K562 (cell line): Measurements from ENCODE around the gene CPB1. TPM values are rescaled to one million over a fixed set of nuclear protein-coding genes. Genes with fewer than 3 reads are reported as not detected.

ENCODE experiments used
- NCOA6 ChIP-seq: fragments of 450-650 bp; IDR thresholded peaks from 2 replicates; pipeline ENCODE4 v1.6.1; 2017; ENCODE audit warnings: mild to moderate bottlenecking
- PHTF2 ChIP-seq: fragments of 250-450 bp; sonication (Bioruptor Pico); IDR thresholded peaks from 2 replicates; pipeline ENCODE4 v1.5.0; 2021; ENCODE audit warnings: mild to moderate bottlenecking
- SOX6 ChIP-seq: fragments of 450-650 bp; IDR thresholded peaks from 2 replicates; pipeline ENCODE4 v1.6.1; 2014; ENCODE audit warnings: mild to moderate bottlenecking
- SP1 ChIP-seq: sonication (generic); formaldehyde crosslinking; IDR thresholded peaks from 2 replicates; pipeline ENCODE4 v1.8.1; 2022; ENCODE audit warnings: mild to moderate bottlenecking, missing genetic modification reagents
- ZBTB8A ChIP-seq: fragments of 450-650 bp; IDR thresholded peaks from 2 replicates; pipeline ENCODE4 v1.6.1; 2018; ENCODE audit warnings: mild to moderate bottlenecking, moderate library complexity; ENCODE audit not compliant: partially characterized antibody
- ZNF197 ChIP-seq: fragments of 200-800 bp; sonication (Bioruptor generic); IDR thresholded peaks from 2 replicates; pipeline ENCODE4 v1.6.1; 2016; ENCODE audit warnings: low read depth, missing genetic modification characterization, missing compliant biosample characterization
- ZNF436 ChIP-seq: fragments of 250-450, 450-650 bp; sonication (Bioruptor Pico); formaldehyde crosslinking; IDR thresholded peaks from 2 replicates; pipeline ENCODE4 v1.7.0; 2020; ENCODE audit warnings: mild to moderate bottlenecking
- polyA plus RNA-seq, 8 experiments: library from polyadenylated mRNA; depleted of rRNA in 4 of 8; stranded (reverse) in 5 of 8; unstranded in 3 of 8; fragments of >200 nt; fragmentation: Nextera tagmentation in 2 of 8; fragmentation: Illumina TruSeq in 1 of 8; extraction: Ambion mirVana in 2 of 8; extraction: Trizol in 1 of 8; gene quantifications; 2 replicates each; pipeline versions ENCODE4 v1.2.1 to v1.2.3, GENCODE V29; 2011 to 2014; ENCODE audit warnings: inconsistent platforms in 1 of 8, missing spikeins in 1 of 8
- total RNA-seq, 7 experiments: library from RNA; depleted of rRNA in 6 of 7; stranded (reverse); fragments of >200 nt in 6 of 7; fragmentation: Illumina TruSeq in 2 of 7; extraction: Trizol in 2 of 7; gene quantifications; 2 replicates each; pipeline versions ENCODE4 v1.2.1 to v1.2.3, GENCODE V29; 2011 to 2021; ENCODE audit warnings: low replicate concordance in 1 of 7
- TF ChIP-seq, protein P1 (sequence below), 2 experiments: fragments of 450-650 bp in 1 of 2; sonication (generic) in 1 of 2; formaldehyde crosslinking in 1 of 2; IDR thresholded peaks; 2 replicates each; pipeline versions ENCODE4 v1.7.1 to v1.9.0; 2016 to 2022; ENCODE audit warnings: inconsistent platforms in 1 of 2, mild to moderate bottlenecking in 1 of 2, missing genetic modification reagents in 1 of 2
- TF ChIP-seq, protein P2 (sequence below): fragments of 200-400 bp; formaldehyde crosslinking; IDR thresholded peaks from 2 replicates; pipeline ENCODE4 v1.6.1; 2017; ENCODE audit warnings: mild to moderate bottlenecking, low read depth, low read length, moderate library complexity

Gene CPB1
- total and polyA plus RNA-seq, 9 of the 15 experiments (the other 6 are each of a cell fraction or from before 2014, with no cell fraction given), result 3.7 TPM; not detected in 8

DNA sequence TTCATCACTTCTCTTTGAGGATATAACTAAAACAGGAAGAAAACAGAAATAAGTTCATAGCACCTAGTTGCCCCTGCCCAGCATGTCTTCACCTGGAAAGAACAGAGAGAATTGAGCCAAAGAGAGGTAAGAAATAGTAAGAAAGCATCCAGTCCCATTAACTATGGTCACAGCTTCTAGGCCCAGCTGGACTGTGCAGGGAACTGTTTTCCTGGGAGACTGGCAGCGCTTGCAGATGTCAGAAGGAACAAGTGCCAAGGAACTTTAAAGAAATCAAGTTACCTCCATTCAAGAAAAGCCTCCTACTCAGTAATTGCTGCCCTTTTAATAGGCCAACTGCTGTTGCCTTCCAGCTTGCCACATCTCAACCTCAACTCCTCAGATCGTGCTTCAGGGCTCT is 17.8 kb upstream of the CPB1 start (continued):
- TF ChIP-seq, protein P1, sequence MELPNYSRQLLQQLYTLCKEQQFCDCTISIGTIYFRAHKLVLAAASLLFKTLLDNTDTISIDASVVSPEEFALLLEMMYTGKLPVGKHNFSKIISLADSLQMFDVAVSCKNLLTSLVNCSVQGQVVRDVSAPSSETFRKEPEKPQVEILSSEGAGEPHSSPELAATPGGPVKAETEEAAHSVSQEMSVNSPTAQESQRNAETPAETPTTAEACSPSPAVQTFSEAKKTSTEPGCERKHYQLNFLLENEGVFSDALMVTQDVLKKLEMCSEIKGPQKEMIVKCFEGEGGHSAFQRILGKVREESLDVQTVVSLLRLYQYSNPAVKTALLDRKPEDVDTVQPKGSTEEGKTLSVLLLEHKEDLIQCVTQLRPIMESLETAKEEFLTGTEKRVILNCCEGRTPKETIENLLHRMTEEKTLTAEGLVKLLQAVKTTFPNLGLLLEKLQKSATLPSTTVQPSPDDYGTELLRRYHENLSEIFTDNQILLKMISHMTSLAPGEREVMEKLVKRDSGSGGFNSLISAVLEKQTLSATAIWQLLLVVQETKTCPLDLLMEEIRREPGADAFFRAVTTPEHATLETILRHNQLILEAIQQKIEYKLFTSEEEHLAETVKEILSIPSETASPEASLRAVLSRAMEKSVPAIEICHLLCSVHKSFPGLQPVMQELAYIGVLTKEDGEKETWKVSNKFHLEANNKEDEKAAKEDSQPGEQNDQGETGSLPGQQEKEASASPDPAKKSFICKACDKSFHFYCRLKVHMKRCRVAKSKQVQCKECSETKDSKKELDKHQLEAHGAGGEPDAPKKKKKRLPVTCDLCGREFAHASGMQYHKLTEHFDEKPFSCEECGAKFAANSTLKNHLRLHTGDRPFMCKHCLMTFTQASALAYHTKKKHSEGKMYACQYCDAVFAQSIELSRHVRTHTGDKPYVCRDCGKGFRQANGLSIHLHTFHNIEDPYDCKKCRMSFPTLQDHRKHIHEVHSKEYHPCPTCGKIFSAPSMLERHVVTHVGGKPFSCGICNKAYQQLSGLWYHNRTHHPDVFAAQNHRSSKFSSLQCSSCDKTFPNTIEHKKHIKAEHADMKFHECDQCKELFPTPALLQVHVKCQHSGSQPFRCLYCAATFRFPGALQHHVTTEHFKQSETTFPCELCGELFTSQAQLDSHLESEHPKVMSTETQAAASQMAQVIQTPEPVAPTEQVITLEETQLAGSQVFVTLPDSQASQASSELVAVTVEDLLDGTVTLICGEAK (IDR thresholded peaks at IDR 0.05), result no peak
- TF ChIP-seq, protein P1 (CRISPR knock-in tag; IDR thresholded peaks at IDR 0.05), result no peak
- TF ChIP-seq PHTF2, result no peak
- TF ChIP-seq, protein P2, sequence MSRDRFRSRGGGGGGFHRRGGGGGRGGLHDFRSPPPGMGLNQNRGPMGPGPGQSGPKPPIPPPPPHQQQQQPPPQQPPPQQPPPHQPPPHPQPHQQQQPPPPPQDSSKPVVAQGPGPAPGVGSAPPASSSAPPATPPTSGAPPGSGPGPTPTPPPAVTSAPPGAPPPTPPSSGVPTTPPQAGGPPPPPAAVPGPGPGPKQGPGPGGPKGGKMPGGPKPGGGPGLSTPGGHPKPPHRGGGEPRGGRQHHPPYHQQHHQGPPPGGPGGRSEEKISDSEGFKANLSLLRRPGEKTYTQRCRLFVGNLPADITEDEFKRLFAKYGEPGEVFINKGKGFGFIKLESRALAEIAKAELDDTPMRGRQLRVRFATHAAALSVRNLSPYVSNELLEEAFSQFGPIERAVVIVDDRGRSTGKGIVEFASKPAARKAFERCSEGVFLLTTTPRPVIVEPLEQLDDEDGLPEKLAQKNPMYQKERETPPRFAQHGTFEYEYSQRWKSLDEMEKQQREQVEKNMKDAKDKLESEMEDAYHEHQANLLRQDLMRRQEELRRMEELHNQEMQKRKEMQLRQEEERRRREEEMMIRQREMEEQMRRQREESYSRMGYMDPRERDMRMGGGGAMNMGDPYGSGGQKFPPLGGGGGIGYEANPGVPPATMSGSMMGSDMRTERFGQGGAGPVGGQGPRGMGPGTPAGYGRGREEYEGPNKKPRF, result no peak
- TF ChIP-seq SOX6, result no peak
- TF ChIP-seq NCOA6, result no peak
- no peak for TF ChIP-seq ZBTB8A
- no peak for TF ChIP-seq SP1 (CRISPR knock-in tag)
- TF ChIP-seq ZNF197 (CRISPR knock-in tag), result no peak
- TF ChIP-seq ZNF436 (CRISPR knock-in tag), result no peak
- TF ChIP-seq, all 486 proteins: peak for 0
